B cell (primary cell): Measurements from ENCODE around the gene AOPEP. TPM values are rescaled to one million over a fixed set of nuclear protein-coding genes. Genes with fewer than 3 reads are reported as not detected.

ENCODE experiments used
- ATAC-seq: fragments of 200-7000 bp; cut with Tn5 transposase; one replicate; pipeline ENCODE4 v1.10.0; 2021; ENCODE audit warnings: low read depth, mild to moderate bottlenecking, moderate number of reproducible peaks, moderate library complexity
- CTCF ChIA-PET: fragments of 350-600 bp; sonication (Branson Sonifier 250); formaldehyde crosslinking; loops from one replicate; lab custom pipeline; 2021; ENCODE audit warnings: antibody characterized with exemption, inconsistent platforms; lab: Charles Lee
- POLR2A ChIA-PET: fragments of 350-600 bp; sonication (Branson Sonifier 250); formaldehyde crosslinking; loops from one replicate; lab custom pipeline; 2021; ENCODE audit warnings: antibody characterized with exemption; lab: Charles Lee
- DNase-seq: peaks from one replicate; pipeline ENCODE4 v3.0.0; 2013
- H2AFZ ChIP-seq: 2 replicates; pipeline ENCODE4 v1.6.1; 2012; ENCODE audit warnings: mild to moderate bottlenecking, low read depth, low read length; ENCODE audit not compliant: insufficient read depth, poor library complexity, severe bottlenecking
- H3K27ac ChIP-seq, 2 donors: 1 replicate in 1 of 2; 2 replicates in 1 of 2; pipeline ENCODE4 v1.5.1; 2012 to 2013; ENCODE audit warnings: low read length in 2 of 2, mild to moderate bottlenecking in 2 of 2, moderate library complexity in 1 of 2
- H3K27me3 ChIP-seq, 4 experiments: fragments of 200-600 bp in 1 of 4; sonication (generic) in 1 of 4; replicated peaks in 1 of 4; 1 replicate in 2 of 4; 2 replicates in 2 of 4; pipeline versions ENCODE4 v1.6.1 to v1.7.0; 2013 to 2016; ENCODE audit warnings: low read length in 3 of 4, mild to moderate bottlenecking in 2 of 4, mixed read lengths in 1 of 4, moderate library complexity in 1 of 4; ENCODE audit not compliant: insufficient read depth in 4 of 4, control insufficient read depth in 3 of 4; ENCODE audit errors: control extremely low read depth in 1 of 4
- H3K36me3 ChIP-seq, 2 experiments: replicated peaks in 1 of 2; 1 replicate in 1 of 2; 2 replicates in 1 of 2; pipeline versions ENCODE4 v1.6.1 to v1.7.1; 2013; ENCODE audit warnings: low read length in 1 of 2; ENCODE audit not compliant: insufficient read depth in 2 of 2, control insufficient read depth in 1 of 2; ENCODE audit errors: control extremely low read depth in 1 of 2, extremely low read depth in 1 of 2
- H3K4me1 ChIP-seq, 2 donors: fragments of 200-600 bp in 1 of 2; sonication (generic) in 1 of 2; 1 replicate in 1 of 2; 2 replicates in 1 of 2; pipeline versions ENCODE4 v1.5.1 to v1.6.1; 2013 to 2017; ENCODE audit warnings: low read length in 2 of 2; ENCODE audit not compliant: control insufficient read depth in 2 of 2, insufficient read depth in 2 of 2
- H3K4me2 ChIP-seq: replicated peaks from 2 replicates; pipeline ENCODE3; 2012; ENCODE audit warnings: mild to moderate bottlenecking, low read depth, low read length; ENCODE audit not compliant: poor library complexity, severe bottlenecking
- H3K4me3 ChIP-seq, 5 experiments: fragments of 200-600 bp in 1 of 5; sonication (generic) in 1 of 5; 1 replicate in 3 of 5; 2 replicates in 2 of 5; pipeline versions ENCODE4 v1.5.1 to v1.7.0; 2011 to 2016; ENCODE audit warnings: low read length in 4 of 5, mild to moderate bottlenecking in 4 of 5, low read depth in 2 of 5, control low read depth in 1 of 5, moderate library complexity in 1 of 5; ENCODE audit not compliant: insufficient read depth in 1 of 5; ENCODE audit errors: control extremely low read depth in 1 of 5, extremely low read depth in 1 of 5
- H3K79me2 ChIP-seq: fragments of 200-600 bp; sonication (generic); one replicate; pipeline ENCODE4 v1.6.0; 2016; ENCODE audit warnings: low read length; ENCODE audit not compliant: control insufficient read depth, insufficient read depth
- H3K9ac ChIP-seq: fragments of 200-600 bp; sonication (generic); 2 replicates; pipeline ENCODE4 v1.6.1; 2017; ENCODE audit warnings: mild to moderate bottlenecking, low read length, moderate library complexity
- H3K9me3 ChIP-seq, 3 donors: one replicate each; pipeline versions ENCODE4 v1.6.1 to v1.7.1; 2013; ENCODE audit warnings: low read length in 2 of 3; ENCODE audit not compliant: control insufficient read depth in 2 of 3, insufficient read depth in 1 of 3; ENCODE audit errors: control extremely low read depth in 1 of 3
- H4K20me1 ChIP-seq: 2 replicates; pipeline ENCODE4 v1.6.0; 2012; ENCODE audit warnings: mild to moderate bottlenecking, low read length; ENCODE audit not compliant: insufficient read depth, control insufficient read depth, poor library complexity, severe bottlenecking
- H3K27ac Mint-ChIP-seq: one replicate; pipeline ENCODE4 v1.8.0; 2021; ENCODE audit warnings: mixed read lengths
- H3K27me3 Mint-ChIP-seq: one replicate; pipeline ENCODE4 v1.8.0; 2021; ENCODE audit warnings: mixed read lengths
- H3K4me1 Mint-ChIP-seq: one replicate; pipeline ENCODE4 v1.8.0; 2021; ENCODE audit warnings: mixed read lengths
- H3K4me3 Mint-ChIP-seq: one replicate; pipeline ENCODE4 v1.8.0; 2021; ENCODE audit warnings: mixed read lengths
- H3K9me3 Mint-ChIP-seq: one replicate; pipeline ENCODE4 v1.8.0; 2022; ENCODE audit warnings: mixed read lengths; ENCODE audit not compliant: insufficient read depth
- EZH2 ChIP-seq: IDR thresholded peaks from 2 replicates; pipeline ENCODE4 v1.6.1; 2012; ENCODE audit warnings: borderline replicate concordance, low read depth, mild to moderate bottlenecking, moderate library complexity, low read length; ENCODE audit not compliant: insufficient read depth, poor library complexity, severe bottlenecking
- whole genome bisulfite sequencing: methylation state at CpG from one replicate; pipeline ENCODE4 v1.1.5; 2013; ENCODE audit warnings: missing lambda C conversion rate; ENCODE audit not compliant: insufficient coverage; 5-methylcytosine and 5-hydroxymethylcytosine counted together
- intact Hi-C: fragments of 100-400 bp; cut with micrococcal nuclease; formaldehyde crosslinking; loops from one replicate; pipeline ENCODE4 v1.10.0; 2022
- polyA plus RNA-seq: library from polyadenylated mRNA; depleted of rRNA; stranded (reverse); fragments of >200 nt; gene quantifications from 2 replicates; pipeline ENCODE4 v1.2.3, GENCODE V29; 2012
- total RNA-seq, 2 donors: library from RNA; stranded (reverse); fragments of 120-200 nt in 1 of 2; gene quantifications; 1 replicate in 1 of 2; 2 replicates in 1 of 2; pipeline versions ENCODE4 v1.2.3 to v1.2.4, GENCODE V29; 2013 to 2022
- TF ChIP-seq, protein P1 (sequence below): fragments of 200-600 bp; IDR thresholded peaks from one replicate; pipeline ENCODE4 v1.8.0; 2022; ENCODE audit warnings: antibody characterized with exemption, mild to moderate bottlenecking

Gene AOPEP
- total and polyA plus RNA-seq, 2 donors (not counting 1 experiment from before 2014, with no cell fraction given), result 5.1 to 35.8 TPM

DNA sequence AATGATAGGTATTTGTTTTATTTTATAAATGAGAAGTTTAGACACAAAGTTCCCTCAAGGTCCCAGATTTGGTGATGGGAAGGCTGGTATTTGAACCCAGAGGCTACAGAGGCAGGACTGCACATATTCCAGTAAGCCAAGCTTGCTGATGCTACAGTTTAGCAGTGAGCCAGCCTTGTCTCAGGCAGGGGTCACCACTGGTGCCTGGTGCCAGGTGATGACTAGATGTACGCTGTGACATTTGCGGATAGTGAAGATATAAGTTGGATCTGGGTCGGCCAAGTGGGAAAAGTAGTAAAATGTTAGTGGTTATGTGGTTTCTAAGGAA, 143.9 kb downstream of the AOPEP start:
- DNase-seq (no peak), ATAC-seq (no peak)
- Mint-ChIP-seq H3K9me3 (no peaks in the 10 kb centered on the region), H3K27ac (no peak overlapping the region), H3K4me3 (no peak overlapping the region), H3K27me3 (no peaks in the 10 kb centered on the region), H3K4me1 (peaks cover 9% of the 10 kb centered on the region)
- peaks cover 2 to 8% of the 10 kb centered on the region in 2 donors for H3K4me1 ChIP-seq
- H3K9me3 ChIP-seq, result no peaks in the 10 kb centered on the region
- H3K36me3 ChIP-seq, result no peaks in the 10 kb centered on the region
- no peak overlapping the region for H2AFZ ChIP-seq
- no peaks in the 10 kb centered on the region for H3K27me3 ChIP-seq
- ChIA-PET POLR2A (no interaction called here), CTCF (interaction anchor here (1.0 kb wide), 1 partner anchor 48 kb away, joined by 4 read pairs; no protein-coding TSS in a partner anchor)
- H3K9ac ChIP-seq, result no peak overlapping the region
- TF ChIP-seq, protein P1, sequence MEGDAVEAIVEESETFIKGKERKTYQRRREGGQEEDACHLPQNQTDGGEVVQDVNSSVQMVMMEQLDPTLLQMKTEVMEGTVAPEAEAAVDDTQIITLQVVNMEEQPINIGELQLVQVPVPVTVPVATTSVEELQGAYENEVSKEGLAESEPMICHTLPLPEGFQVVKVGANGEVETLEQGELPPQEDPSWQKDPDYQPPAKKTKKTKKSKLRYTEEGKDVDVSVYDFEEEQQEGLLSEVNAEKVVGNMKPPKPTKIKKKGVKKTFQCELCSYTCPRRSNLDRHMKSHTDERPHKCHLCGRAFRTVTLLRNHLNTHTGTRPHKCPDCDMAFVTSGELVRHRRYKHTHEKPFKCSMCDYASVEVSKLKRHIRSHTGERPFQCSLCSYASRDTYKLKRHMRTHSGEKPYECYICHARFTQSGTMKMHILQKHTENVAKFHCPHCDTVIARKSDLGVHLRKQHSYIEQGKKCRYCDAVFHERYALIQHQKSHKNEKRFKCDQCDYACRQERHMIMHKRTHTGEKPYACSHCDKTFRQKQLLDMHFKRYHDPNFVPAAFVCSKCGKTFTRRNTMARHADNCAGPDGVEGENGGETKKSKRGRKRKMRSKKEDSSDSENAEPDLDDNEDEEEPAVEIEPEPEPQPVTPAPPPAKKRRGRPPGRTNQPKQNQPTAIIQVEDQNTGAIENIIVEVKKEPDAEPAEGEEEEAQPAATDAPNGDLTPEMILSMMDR, result no peak
- no peak for TF ChIP-seq EZH2
- intact Hi-C loops, result no loop called here
- H3K4me3 ChIP-seq, result no peak overlapping the region
- WGBS, result 97% methylated on average over 3 of the region's 3 CpGs
- no peak overlapping the region for H3K4me2 ChIP-seq
- no peaks in the 10 kb centered on the region for H3K79me2 ChIP-seq
- no peaks in the 10 kb centered on the region for H4K20me1 ChIP-seq
- H3K27ac ChIP-seq, result no peak overlapping the region

DNA sequence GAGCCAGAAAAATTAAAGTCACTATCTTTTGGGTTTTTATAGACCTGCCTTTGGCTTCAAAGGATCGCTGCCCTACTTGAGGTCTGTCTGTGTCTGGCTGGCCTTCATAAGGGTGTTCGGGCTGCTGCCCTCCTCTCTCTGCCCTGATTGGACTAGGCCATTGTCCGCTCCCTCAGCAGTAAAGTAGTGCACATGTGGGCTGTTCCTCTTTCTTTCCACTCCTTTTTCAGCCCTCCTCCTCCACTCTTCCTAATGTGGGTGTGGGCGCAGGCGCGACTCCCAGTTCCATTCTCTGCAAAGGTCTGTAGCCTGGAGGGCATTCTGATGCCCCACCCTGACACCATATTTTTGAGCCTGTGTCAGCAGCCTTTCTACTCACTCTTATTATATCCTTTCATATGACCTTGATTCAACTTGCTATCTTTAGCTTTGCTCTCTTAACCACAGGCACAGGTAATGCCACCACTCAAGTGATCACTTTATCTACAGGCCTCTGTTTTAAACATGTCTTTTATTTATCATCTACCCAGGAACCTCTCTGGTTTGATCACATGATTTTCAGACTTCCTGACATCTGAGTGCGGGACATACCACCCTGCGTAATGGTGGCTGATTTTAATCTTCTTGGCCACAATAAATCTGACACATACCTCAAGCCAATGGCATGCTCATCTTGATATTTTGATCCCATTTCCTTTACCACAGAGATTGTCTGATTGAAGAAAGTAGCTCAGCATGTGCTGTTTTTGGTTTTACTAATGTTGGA, 144.5 kb downstream of the AOPEP start:
- Mint-ChIP-seq H3K4me1 (peaks cover 15% of the 10 kb centered on the region), H3K9me3 (no peaks in the 10 kb centered on the region), H3K27ac (no peak overlapping the region), H3K4me3 (no peak overlapping the region), H3K27me3 (no peaks in the 10 kb centered on the region)
- POLR2A ChIA-PET, result no interaction called here
- CTCF ChIA-PET, result no interaction called here
- TF ChIP-seq EZH2, result no peak
- TF ChIP-seq, protein P1, result no peak
- 93% methylated on average over 5 of the region's 8 CpGs for WGBS
- Histone ChIP-seq H3K79me2 (no peaks in the 10 kb centered on the region), H3K36me3 (no peaks in the 10 kb centered on the region), H3K4me1 (peaks cover 5 to 11% of the 10 kb centered on the region in 2 donors), H3K4me3 (no peak overlapping the region), H4K20me1 (no peaks in the 10 kb centered on the region), H2AFZ (no peak overlapping the region), H3K9ac (no peak overlapping the region), H3K4me2 (no peak overlapping the region), H3K9me3 (no peaks in the 10 kb centered on the region), H3K27ac (no peak overlapping the region), H3K27me3 (no peaks in the 10 kb centered on the region)
- DNase-seq (no peak), ATAC-seq (peak; percentile 14)
- intact Hi-C loops, result no loop called here
